NCI-H187 treated with DMSO at 0.1 percent for 48 hours (cell line): ENCODE data around the gene E2F6.
A peak's percentile ranks its signal among the peaks of the same experiment; 100 is the strongest.

Experiments used
- DNase-seq: peaks from one replicate; lab custom pipeline; 2025; lab: John Stamatoyannopoulos, UW

Gene E2F6

DNA sequence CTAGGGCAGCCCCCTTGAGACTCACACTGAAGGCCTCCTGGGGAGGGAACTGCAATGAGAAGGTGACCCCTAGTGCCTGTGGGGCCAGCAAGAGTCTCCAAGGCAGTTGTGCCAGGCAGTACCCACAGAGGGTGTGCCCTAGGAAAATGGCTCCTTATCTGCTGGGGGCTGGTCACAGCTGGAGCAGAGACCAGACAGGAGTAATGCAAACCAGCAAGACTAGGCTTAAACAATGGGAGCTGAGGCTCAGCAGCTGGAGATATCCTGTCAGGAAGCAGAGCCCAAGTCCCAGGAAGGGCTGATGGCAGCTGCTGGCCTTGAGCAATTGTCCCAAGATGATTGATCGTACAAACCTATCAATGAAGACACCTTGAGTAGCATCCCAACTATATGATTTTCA lies 26.8 kb upstream of the E2F6 start:
- DNase-seq = no peak

DNA sequence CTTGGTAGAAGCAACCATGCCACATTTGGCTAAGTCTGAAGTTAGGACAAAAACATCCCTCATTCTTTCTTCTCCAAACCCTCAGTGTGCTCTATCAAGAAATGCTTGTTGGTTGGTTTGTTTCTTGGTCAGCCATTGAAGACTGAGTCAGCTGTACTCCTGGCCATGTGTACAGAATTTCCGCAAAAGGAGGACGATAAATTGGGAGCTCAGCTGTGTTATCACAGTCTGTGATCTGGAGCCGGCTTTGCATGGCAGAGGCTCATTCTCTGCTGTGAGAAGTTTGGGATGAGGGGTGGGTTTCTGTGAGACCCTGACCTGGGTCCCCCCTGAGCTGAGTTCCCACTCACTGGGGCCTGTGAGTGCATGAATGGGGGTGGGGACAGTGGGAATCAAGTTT lies 26.3 kb upstream of the E2F6 start:
- DNase-seq = no peak

DNA sequence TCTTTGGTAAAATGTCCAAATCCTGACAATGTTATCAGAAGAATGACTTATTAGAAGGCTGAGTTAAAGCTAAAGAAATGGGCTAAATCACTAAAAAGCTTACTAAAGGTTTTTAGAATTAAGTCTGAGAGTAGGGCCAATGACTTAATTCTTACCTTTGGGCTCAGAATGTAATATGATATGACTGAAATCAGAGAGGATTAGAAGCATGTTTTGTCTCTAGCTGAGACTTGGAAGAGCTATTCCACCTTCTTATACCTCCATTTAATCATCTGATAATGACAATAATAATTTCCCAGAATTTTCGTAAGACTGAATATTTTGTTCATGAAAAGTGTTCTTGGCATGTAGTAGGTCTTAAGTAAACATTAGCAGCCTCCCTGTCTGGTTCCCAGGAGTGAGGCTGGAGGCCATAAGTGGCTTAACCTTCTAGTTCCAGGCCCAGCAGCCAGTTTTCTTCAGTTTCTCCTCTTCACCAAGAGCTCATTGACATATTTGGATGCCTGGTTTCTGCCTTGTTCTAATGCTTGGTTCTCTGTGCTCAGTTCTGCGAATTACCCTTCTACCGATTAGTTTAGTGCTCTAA lies 25.5 kb upstream of the E2F6 start:
- DNase-seq = no peak

DNA sequence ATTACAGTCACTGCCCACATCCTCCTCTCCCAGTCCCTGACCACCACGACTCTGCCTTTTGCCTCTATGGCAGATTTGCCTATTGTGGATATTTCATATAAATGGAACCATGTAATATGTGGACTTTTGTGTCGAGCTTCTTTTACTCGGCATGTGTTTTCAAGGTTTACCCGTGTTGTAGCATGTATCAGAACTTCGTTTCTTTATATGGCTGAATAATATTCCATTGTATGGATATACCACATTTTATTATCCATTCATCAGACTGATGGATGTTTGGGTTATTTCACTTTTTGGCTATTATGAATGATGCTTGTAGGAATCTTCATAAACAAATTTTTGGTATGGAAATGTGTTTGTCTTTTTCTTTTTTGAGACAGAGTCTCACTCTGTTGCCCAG lies 24.2 kb upstream of the E2F6 start:
- DNase-seq = no peak

DNA sequence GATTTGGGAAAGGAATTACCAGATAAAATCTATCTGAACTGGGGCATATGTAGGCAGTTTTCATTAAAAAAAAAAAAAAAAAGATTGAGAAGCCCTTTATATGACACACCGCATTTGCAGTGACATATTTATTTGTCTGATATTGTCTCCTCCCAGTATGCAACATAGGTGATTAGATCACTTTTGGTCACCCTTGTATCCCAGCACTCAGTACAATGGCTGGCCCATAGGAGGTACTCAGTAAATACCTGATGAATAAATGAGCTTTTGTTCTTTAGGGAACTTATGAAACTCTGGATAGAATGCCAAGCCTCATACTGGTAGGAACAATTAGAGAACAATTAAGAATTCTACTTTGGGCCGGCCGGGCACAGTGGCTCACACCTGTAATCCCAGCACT lies 22.8 kb upstream of the E2F6 start:
- no peak for DNase-seq

DNA sequence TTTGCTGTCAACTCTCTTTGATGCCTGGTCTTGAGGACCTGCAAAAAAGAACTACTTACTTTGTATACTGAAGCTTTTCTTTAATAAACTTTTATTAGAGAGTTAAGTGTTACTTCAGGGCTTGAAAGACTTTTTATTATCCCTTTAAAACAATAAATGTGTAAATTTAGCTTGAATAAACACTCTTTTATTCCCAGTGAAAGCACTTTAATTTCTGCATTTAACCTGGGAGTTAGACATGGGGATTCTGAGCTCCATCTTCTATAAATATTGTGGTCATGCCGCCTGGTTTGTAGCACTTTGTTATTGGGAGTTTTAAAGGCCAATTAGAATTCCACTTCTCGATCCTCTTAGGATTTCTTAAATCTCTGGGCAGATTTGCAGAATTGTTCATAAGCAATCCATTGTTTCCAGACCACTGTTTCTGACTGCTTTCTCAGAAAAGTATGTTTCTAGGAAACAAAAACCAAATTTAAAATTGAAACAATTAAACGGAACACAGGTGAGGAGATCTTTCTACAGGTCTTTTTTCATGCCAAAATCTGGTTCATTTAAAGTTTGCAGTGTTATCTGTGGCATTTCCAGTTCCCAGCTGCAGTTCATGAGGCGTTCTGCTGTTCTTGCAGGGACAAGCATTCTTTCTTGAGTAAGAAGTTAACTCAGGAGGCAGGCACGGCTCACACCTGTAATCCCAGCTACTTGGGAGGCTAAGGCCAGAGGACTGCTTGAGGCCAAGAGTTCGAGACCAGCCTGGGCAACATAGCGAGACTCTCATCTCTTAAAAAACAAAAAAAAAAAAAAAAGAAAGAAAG lies 18.1 kb upstream of the E2F6 start:
- no peak for DNase-seq

DNA sequence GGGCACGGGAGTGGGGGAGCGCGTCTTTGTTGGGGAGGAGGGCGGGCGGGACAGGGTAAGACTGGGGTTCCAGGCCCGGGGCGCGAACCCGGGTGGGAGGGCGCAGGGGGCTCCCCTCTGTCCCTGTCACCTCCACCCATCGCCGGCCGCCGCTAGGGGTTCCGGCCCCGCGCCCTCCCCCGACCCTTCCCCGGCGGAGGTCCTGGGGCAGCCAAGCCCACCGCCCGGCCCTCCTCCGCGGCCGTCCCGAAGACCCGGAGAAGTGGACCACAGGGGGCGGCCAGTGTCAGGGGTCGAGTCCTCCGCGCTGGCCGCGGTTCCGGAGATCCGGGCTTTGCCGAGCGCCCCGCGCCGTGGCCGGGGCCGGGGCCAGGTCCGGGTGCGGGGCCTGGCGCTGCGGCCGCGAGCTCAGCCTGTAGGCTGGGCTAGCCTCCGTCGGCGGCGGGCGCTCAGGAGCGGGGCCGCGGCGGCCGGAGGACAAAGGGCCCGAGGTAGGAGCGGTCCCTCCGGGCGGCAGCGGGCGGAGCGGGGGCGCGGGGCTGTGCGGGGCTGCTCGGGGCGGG lies 16.6 kb upstream of the E2F6 start:
- DNase-seq = no peak

DNA sequence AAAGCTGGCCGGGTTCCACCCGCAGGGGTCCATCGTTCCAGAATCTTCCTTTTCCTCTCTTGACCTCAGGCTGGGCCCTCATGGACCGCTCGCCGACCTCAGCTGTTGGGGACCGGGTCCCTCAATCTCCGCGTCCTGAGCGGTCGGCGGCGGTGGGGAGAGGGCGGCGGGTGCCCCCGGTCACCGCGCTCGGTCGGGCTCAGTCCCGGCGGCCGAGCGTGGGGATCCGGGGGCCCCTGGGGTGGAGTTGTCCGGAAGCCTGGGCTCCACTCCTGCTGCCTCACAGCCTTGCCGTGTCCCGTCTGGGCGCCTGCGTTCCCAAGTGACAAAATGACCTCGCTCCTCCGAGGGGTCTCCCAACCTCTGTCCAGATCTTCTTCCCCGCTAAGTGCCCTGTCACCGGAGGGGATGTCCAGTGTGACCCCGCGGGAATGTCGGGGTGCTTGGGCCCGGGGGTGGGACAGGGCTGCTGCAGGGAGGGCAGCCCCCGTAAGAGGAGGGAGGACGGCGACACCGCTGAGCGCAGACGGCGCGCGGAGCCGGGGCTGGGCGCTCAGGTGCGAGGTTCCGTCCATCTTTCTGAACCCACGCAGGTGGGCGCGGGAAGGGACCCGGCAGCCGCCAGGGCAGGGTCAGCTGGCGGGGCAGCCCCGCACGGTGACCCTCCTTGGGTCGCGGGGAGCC lies 16.0 kb upstream of the E2F6 start:
- no peak for DNase-seq

DNA sequence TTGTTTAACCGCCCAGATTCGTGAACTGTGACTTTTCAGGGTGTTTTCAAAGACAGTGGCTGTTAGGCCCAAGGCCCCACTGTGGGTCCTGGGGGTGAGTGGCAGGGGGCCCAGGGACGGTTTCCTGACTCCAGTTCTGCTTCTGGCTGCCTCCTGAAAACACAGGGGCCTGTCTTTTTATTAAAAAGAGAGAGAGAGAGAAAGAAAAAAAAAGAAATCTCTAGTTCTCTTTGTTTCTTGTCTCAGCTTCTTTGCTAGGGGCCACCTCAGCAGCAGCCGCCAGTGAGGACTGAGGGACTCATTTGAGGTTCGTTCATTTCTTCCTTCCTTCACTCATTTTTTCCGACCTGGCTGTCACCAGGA lies 15.4 kb upstream of the E2F6 start:
- no peak for DNase-seq

DNA sequence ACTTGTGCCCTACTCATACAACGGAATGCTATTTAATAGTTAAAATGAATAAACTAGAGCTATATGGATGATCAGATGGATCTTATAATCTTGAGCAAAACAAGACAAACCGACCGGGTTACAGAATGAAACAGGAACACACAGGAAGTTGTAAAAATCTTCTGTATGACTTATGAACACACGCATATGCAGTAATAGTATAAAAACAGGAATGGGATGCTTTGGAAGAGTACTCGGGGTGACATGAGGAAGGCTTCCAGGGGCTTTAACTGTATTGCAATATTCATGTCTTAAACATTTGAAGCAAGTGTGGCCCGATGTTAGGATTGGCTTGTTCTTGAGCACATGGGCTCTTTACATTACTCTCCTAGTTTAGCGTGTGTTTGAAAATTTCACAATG lies 14.9 kb upstream of the E2F6 start:
- DNase-seq = no peak

DNA sequence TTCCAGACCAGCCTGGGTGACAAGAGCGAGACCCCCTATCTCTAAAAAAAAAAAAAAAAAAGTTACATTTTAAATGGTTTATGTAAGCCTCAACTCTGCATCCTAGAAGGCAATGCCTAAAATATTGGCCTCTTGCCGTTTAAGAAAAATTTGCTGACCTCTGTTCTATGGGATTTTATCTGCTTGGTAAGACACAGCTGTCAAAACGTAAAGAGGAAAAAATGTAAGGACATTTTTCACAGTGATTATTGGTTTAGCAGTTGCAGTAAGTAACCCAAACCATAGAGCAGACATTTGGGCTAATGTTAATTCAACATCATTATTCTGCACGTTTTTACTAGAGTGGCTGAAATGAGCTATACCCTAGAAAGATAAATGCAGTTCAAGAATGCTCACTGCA lies 14.4 kb upstream of the E2F6 start:
- no peak for DNase-seq

DNA sequence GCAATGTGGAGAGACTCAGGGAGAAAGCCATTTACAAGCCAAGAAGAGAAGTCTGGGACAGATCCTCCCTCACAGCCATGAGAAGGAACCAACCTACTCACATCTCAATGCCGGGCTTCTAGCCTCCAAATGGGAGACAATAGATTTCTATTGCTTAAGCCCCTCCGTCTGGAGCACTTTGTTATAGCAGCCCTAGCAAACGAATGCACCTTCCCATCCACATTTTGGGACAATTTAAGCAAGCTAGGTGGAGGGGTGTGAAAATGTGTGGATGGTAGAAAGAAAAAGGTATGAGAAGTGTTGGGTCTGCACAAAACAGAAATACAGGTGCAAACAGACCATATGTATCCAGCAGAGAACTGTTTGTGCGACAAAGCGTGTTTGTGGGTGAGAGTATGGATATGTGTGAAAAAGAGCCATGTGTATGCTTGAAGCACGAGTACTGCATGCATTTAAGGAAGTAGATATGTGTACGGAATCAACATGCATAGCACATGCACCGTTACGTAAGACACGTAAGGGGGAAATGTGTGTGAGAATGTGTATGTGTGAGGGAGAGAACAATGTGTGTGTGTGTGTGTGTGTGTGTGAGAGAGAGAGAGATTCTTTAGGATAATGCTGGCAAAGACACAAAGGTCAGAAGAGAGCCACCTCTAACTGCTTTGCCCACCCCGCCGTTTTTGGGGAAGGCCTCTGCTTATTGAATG lies 13.1 kb upstream of the E2F6 start:
- DNase-seq = no peak

DNA sequence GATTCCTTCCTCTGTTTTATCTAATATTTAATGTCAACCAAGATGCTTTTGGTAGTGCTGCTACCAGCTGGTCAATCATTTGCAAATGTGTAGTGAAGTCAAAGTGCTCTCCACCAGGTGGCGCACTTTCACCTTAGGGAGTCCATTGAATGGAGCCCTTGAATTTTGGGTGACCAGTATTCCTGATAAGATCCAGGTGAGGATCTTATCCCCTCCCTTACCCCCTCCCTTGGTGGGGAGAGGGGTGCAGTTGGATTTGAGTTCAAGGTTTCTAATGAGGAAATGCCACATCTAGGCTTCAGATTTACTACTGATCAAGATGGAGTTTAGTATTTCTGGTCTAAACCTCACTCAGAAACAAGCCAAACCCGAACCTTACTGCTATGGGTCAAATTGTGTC lies 12.0 kb upstream of the E2F6 start:
- peak; percentile 25 for DNase-seq

DNA sequence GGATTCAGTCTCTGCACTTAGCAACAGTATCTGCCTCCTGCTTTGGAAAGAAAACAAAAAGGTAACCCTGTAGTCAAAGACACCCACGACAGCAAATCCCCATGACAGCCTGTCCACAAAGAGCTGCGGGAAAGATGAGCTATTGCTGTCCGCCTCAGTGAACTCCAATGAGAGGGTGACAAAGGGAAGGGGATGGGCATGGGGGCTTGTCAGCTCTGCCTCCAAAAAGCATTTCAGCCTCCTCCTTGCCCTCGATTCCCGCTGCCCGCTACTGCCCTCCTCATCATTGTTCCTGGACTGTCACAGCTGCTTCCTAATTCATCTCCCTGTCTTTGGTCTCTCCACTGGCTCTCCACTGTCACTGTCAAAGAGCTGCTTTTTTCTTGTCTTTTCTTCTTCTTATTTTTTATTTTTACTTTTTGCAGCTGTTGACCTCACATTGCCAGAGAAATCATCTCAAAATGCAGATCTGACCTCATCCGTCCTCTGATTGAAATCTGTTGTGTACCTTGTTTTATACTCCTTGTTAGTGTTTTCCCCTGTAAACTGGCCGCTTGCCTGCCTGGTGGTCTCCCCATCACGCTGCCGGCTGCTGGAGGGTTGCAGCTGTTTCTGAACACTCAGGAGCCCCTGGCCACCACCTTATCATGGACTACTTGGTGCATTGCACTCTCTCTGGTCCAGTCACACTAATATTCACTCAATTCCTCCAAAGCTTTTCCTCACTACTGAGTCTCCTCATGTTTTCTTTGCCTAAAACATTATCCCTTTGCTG lies 7.9 kb upstream of the E2F6 start:
- peak; percentile 47 for DNase-seq

DNA sequence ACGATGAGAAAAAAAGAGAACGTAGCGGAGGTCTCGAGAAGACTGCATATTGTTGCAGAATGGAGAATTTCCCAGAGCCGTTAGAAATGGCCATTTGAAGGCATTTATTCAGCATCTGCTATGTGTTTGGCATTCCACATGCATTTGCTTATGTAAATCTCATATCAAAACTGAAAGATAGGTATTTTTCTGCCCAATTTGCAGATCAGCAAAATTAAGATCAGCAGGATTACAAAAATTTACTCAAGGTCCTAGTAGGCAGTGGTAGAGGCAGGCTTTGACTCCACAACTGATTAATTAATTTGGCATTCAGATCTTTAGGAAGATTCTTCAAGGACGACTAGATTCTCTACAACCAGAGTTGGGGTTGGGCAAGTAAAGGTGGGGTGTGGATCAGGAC lies 1.8 kb upstream of the E2F6 start:
- DNase-seq = no peak

DNA sequence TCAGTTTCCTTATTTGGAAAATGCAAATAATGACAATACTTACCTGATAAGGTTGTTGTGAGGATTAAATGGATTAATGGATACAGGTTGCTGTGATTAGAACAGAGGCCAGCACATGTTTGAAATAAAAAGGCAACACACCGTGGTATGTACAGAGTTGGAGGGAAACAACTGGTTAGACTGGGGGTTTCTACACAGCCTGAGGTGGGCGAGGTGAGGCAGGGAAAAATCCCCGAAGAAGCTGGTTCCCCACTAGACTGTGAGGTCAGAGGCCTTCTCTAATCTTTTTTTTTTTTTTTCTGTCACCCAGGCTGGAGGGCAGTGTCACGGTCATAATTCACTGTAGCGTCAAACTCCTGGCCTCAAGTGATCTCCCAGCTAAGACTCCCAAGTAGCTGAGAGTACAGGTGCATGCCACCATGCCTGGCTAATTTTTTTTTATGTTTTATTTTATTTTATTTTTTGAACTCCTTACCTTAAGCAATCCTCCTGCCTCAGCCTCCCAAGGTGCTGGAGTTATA lies 1.2 kb upstream of the E2F6 start:
- no peak for DNase-seq

DNA sequence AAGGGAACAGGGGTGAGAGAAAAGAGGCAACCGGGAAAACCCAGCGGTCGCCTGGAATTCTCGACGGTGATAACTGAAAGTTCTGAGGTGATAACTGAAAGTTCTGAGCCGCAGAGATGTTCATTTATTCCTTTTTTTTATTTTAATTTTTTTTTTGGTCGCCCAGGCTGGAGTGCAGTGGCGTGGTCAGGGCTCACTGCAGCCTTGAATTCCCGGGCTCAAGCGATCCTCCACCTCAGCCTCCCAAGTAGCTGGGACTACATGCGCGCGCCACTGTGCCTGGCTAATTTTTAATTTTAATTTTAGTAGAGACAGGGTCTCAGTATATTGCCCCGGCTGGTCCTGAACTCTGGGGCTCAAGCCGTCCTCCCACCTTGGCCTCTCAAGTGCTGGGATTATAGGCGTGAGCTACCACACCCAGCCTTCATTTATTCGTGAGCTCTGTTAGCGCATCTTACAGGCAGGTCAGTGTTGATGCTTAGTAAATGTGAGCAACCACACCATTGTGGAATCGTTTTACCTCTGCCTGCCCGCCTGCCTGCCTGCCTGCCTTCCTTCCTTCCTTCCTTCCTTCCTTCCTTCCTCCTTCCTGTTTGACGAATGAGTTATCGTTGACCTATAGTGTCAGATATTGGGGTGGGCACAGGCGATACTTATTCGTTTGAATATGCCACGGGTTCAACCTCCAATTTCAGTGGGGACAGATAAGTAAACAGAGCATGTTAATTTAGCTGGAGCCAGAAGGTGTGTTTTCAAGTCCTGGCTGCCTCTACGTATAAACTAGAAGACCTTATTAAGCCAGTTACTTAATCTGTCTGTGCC lies 557 bp upstream of the E2F6 start:
- DNase-seq = no peak

DNA sequence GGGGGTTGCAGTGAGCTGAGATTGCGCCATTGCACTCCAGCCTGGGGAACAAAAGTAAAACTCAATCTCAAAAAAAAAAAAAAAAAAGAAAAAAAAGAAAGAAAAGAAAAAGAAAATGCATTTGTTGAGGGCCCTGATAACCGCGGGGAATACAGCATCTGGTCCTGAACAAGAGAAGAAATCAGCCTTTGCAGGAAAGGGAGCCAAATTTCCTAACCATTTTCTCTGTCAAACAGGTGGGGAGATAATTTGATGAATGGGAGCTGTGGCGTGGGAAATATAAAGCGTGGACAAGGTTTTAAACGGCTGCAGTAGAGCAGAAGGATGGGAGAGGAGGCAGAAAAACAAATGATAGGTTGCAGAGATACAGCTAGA lies 864 bp downstream of the E2F6 start:
- no peak for DNase-seq

DNA sequence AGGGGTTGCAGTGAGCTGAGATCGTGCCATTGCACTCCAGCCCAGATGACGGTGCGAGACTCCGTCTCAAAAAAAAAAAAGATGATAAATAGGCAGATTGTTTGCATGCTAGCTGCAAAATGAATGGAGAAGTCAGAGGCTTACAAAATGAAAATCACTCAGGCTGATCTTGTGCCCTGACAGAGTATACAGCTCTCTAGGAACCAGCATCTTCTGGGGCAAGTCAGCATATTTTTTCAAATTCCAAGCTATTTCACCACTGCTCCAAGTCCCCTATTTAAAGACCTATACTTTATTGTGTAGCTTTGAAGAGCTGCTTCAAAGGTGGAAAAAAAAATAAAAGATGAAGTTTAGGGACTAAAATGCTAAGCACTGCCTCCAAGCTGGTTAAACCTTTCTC lies 6.1 kb downstream of the E2F6 start:
- DNase-seq = no peak

DNA sequence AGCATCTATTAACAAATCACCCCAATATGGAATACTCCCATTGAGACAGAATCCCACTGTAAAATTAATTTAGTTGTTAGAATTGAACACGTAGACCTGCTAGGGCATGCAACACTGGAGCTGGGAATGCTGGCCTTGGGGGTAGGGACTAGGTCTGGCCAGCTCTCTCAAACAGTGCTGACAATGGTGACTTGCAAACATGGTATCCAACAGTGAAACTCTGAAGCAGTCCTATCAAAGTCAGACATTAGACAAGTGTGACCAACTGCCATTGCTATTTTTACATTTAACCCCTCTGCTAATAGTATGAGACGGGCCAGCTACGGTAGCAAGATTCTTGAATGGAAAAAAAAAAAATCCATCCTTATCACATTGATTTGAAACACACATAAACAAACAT lies 7.2 kb downstream of the E2F6 start:
- DNase-seq = no peak

DNA sequence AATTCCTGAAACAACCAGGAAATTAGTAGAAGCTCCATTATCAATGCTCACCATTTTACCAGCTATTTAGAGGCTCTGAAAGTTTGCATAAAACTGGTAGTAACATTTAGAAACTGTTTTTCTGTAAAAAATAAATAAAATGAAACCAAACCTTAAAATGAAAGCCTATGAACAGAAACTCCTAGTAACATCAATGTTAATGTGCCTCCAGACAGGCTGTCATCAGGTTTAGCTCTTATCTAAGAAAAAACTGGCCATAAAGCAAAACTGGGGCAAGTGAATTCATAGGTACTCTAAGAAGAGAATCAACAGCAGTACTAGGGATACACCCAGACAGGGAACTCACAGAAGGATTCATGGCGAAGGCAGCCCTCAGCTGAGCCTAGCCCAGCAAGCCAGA lies 8.0 kb downstream of the E2F6 start:
- no peak for DNase-seq
